ENCODE results near the gene GPER1.
A peak's percentile ranks its signal among the peaks of the same experiment; 100 is the strongest.

- TF ChIP-seq, protein P1, sequence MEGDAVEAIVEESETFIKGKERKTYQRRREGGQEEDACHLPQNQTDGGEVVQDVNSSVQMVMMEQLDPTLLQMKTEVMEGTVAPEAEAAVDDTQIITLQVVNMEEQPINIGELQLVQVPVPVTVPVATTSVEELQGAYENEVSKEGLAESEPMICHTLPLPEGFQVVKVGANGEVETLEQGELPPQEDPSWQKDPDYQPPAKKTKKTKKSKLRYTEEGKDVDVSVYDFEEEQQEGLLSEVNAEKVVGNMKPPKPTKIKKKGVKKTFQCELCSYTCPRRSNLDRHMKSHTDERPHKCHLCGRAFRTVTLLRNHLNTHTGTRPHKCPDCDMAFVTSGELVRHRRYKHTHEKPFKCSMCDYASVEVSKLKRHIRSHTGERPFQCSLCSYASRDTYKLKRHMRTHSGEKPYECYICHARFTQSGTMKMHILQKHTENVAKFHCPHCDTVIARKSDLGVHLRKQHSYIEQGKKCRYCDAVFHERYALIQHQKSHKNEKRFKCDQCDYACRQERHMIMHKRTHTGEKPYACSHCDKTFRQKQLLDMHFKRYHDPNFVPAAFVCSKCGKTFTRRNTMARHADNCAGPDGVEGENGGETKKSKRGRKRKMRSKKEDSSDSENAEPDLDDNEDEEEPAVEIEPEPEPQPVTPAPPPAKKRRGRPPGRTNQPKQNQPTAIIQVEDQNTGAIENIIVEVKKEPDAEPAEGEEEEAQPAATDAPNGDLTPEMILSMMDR (IDR thresholded peaks at IDR 0.05; ENCODE audit: low read length): peak; percentile 64
- no peak for TF ChIP-seq EZH2 (IDR thresholded peaks at IDR 0.05; ENCODE audit: borderline replicate concordance, low read length)
Measured at GRCh38 chr7:1044189-1045068, 43.5 kb upstream of the GPER1 start, which contains the start of gene GPR146.
